H1 (cell line): ENCODE results near the gene DSG2. TPM values are rescaled to one million over a fixed set of nuclear protein-coding genes. Genes with fewer than 3 reads are reported as not detected.

Source experiments
- CTCF ChIA-PET: fragments of 300-600 bp; sonication (Branson Sonifier 250); formaldehyde crosslinking; loops from one replicate; lab custom pipeline; 2021; ENCODE audit not compliant: partially characterized antibody; lab: Charles Lee
- POLR2A ChIA-PET: fragments of 300-600 bp; sonication (Branson Sonifier 250); formaldehyde crosslinking; loops from one replicate; lab custom pipeline; 2021; ENCODE audit warnings: inconsistent platforms; ENCODE audit not compliant: partially characterized antibody; lab: Charles Lee
- DNase-seq, 2 experiments: peaks; one replicate each; pipeline versions ENCODE4 v3.0.0 to v3.0.0-alpha.2; 2010 to 2022; ENCODE audit warnings: low spot score in 2 of 2, low read depth in 1 of 2, mixed read lengths in 1 of 2
- FAIRE-seq: peaks from 2 replicates; lab custom pipeline; 2011; peaks lifted over from hg19 to GRCh38; lab: Jason Lieb, UNC
- H2AFZ ChIP-seq: 2 replicates; pipeline ENCODE4 v1.8.1; 2012; ENCODE audit warnings: low read length, inconsistent platforms
- H2AK5ac ChIP-seq: 2 replicates; pipeline ENCODE4 v1.6.1; 2013; ENCODE audit warnings: low read depth, low read length
- H2BK120ac ChIP-seq: replicated peaks from 2 replicates; pipeline ENCODE3; 2013; ENCODE audit warnings: low read depth, low read length, inconsistent platforms
- H2BK12ac ChIP-seq: 2 replicates; pipeline ENCODE4 v1.6.1; 2013; ENCODE audit warnings: low read depth, low read length
- H2BK15ac ChIP-seq: 2 replicates; pipeline ENCODE4 v1.6.1; 2013; ENCODE audit warnings: low read length
- H2BK20ac ChIP-seq: 2 replicates; pipeline ENCODE4 v1.6.1; 2013; ENCODE audit warnings: low read length
- H2BK5ac ChIP-seq: 2 replicates; pipeline ENCODE4 v1.6.1; 2013; ENCODE audit warnings: low read depth, low read length
- H3K14ac ChIP-seq: 2 replicates; pipeline ENCODE4 v1.6.1; 2013; ENCODE audit warnings: inconsistent platforms; ENCODE audit not compliant: insufficient read length
- H3K18ac ChIP-seq: 2 replicates; pipeline ENCODE4 v1.6.1; 2013; ENCODE audit warnings: low read length; ENCODE audit errors: extremely low read depth
- H3K23ac ChIP-seq: 2 replicates; pipeline ENCODE4 v1.6.1; 2013; ENCODE audit warnings: inconsistent platforms; ENCODE audit not compliant: insufficient read length
- H3K23me2 ChIP-seq: 2 replicates; pipeline ENCODE4 v1.6.1; 2013; ENCODE audit warnings: low read depth, low read length
- H3K27ac ChIP-seq: 2 replicates; pipeline ENCODE4 v1.6.1; 2011; ENCODE audit warnings: low read depth, low read length, inconsistent platforms
- H3K27me3 ChIP-seq, 4 experiments: replicated peaks in 1 of 4; 1 replicate in 1 of 4; 2 replicates in 3 of 4; pipeline versions ENCODE4 v1.6.1 to v1.8.1; 2011 to 2013; ENCODE audit warnings: low read length in 3 of 4, mild to moderate bottlenecking in 3 of 4, inconsistent platforms in 2 of 4, mixed read lengths in 2 of 4, moderate library complexity in 1 of 4; ENCODE audit not compliant: control insufficient read depth in 3 of 4, insufficient read depth in 3 of 4; ENCODE audit errors: extremely low read depth in 1 of 4
- H3K36me3 ChIP-seq, 4 experiments: 2 replicates each; pipeline versions ENCODE4 v1.6.1 to v1.8.1; 2011 to 2013; ENCODE audit warnings: mild to moderate bottlenecking in 4 of 4, low read length in 3 of 4, moderate library complexity in 2 of 4, control low read depth in 1 of 4, inconsistent platforms in 1 of 4; ENCODE audit not compliant: insufficient read depth in 4 of 4, control insufficient read depth in 2 of 4
- H3K4ac ChIP-seq: replicated peaks from 2 replicates; pipeline ENCODE3; 2013; ENCODE audit warnings: low read length, low read depth, mixed read lengths, inconsistent platforms; ENCODE audit not compliant: insufficient read length
- H3K4me1 ChIP-seq, 4 experiments: replicated peaks in 1 of 4; 1 replicate in 1 of 4; 2 replicates in 3 of 4; pipeline versions ENCODE4 v1.6.1 to v1.8.1; 2011 to 2013; ENCODE audit warnings: low read length in 3 of 4, inconsistent platforms in 2 of 4, mixed read lengths in 1 of 4; ENCODE audit not compliant: insufficient read depth in 4 of 4, control insufficient read depth in 3 of 4
- H3K4me2 ChIP-seq, 2 experiments: 2 replicates each; pipeline versions ENCODE4 v1.6.1 to v1.8.1; 2011 to 2013; ENCODE audit warnings: low read depth in 2 of 2, low read length in 2 of 2, control low read depth in 1 of 2, inconsistent platforms in 1 of 2, mild to moderate bottlenecking in 1 of 2; ENCODE audit not compliant: insufficient read depth in 1 of 2
- H3K4me3 ChIP-seq, 4 experiments: fragments of 200-600, 300-600 bp in 1 of 4; sonication (generic), shearing (Covaris generic), sonication (Bioruptor Twin) in 1 of 4; 2 replicates each; pipeline versions ENCODE4 v1.5.1 to v1.8.1; 2011 to 2016; ENCODE audit warnings: low read length in 4 of 4, low read depth in 3 of 4, control low read depth in 2 of 4, inconsistent platforms in 2 of 4, mild to moderate bottlenecking in 2 of 4, mixed read lengths in 1 of 4, moderate library complexity in 1 of 4; ENCODE audit not compliant: insufficient read depth in 2 of 4; ENCODE audit errors: extremely low read depth in 1 of 4
- H3K56ac ChIP-seq: replicated peaks from 2 replicates; pipeline ENCODE3; 2013; ENCODE audit warnings: low read depth, mild to moderate bottlenecking, mixed read lengths, low read length, inconsistent platforms; ENCODE audit not compliant: insufficient read length
- H3K79me1 ChIP-seq: 2 replicates; pipeline ENCODE4 v1.6.1; 2013; ENCODE audit warnings: low read depth, low read length, control low read depth
- H3K79me2 ChIP-seq, 2 experiments: 2 replicates each; pipeline versions ENCODE4 v1.6.1 to v1.8.1; 2012 to 2013; ENCODE audit warnings: low read length in 2 of 2, mild to moderate bottlenecking in 2 of 2, inconsistent platforms in 1 of 2; ENCODE audit not compliant: insufficient read depth in 2 of 2, control insufficient read depth in 1 of 2
- H3K9ac ChIP-seq, 4 experiments: replicated peaks in 1 of 4; 1 replicate in 1 of 4; 2 replicates in 3 of 4; pipeline versions ENCODE4 v1.6.1 to v1.8.1; 2011 to 2013; ENCODE audit warnings: low read depth in 3 of 4, low read length in 3 of 4, control low read depth in 2 of 4, mild to moderate bottlenecking in 2 of 4, moderate library complexity in 2 of 4, inconsistent platforms in 1 of 4; ENCODE audit errors: extremely low read depth in 1 of 4
- H3K9me3 ChIP-seq, 2 experiments: 2 replicates each; pipeline versions ENCODE4 v1.6.1 to v1.8.1; 2012 to 2013; ENCODE audit warnings: mild to moderate bottlenecking in 2 of 2, moderate library complexity in 2 of 2, control low read depth in 1 of 2, inconsistent platforms in 1 of 2, low read depth in 1 of 2, low read length in 1 of 2, mixed read lengths in 1 of 2; ENCODE audit not compliant: insufficient read depth in 2 of 2
- H4K20me1 ChIP-seq, 2 experiments: replicated peaks in 1 of 2; 2 replicates each; pipeline versions ENCODE3 to v1.8.1; 2011 to 2013; ENCODE audit warnings: inconsistent platforms in 2 of 2, low read length in 2 of 2, mild to moderate bottlenecking in 1 of 2; ENCODE audit not compliant: insufficient read depth in 2 of 2, control insufficient read depth in 1 of 2
- H4K5ac ChIP-seq: 2 replicates; pipeline ENCODE4 v1.6.1; 2013; ENCODE audit warnings: low read length, low read depth, mixed read lengths, inconsistent platforms; ENCODE audit not compliant: insufficient read length
- H4K8ac ChIP-seq: 2 replicates; pipeline ENCODE4 v1.8.0; 2013; ENCODE audit warnings: mild to moderate bottlenecking, moderate library complexity, low read length, inconsistent platforms; ENCODE audit not compliant: insufficient read depth; ENCODE audit errors: extremely low read depth
- H4K91ac ChIP-seq: replicated peaks from 2 replicates; pipeline ENCODE3; 2013; ENCODE audit warnings: low read length, mixed read lengths, inconsistent platforms; ENCODE audit not compliant: insufficient read length
- ASH2L ChIP-seq: fragments of 200-600, 300-600 bp; sonication (generic); IDR thresholded peaks from one replicate; pipeline ENCODE4 v1.7.1; 2017; ENCODE audit warnings: low read length
- ATF2 ChIP-seq: IDR thresholded peaks from 2 replicates; pipeline ENCODE4 v1.6.1; 2012; ENCODE audit warnings: low read length, inconsistent platforms
- CBX5 ChIP-seq: fragments of 300-800, 300-1000 bp; sonication (generic); IDR thresholded peaks from 2 replicates; pipeline ENCODE4 v1.7.1; 2016; ENCODE audit warnings: antibody characterized with exemption, low read length, low read depth
- CHD2 ChIP-seq: IDR thresholded peaks from 2 replicates; pipeline ENCODE4 v1.6.1; 2012; ENCODE audit warnings: low read length, improper control_type of control experiment
- EZH2 ChIP-seq: fragments of 200-600 bp; sonication (generic); IDR thresholded peaks from 2 replicates; pipeline ENCODE4 v1.7.1; 2012; ENCODE audit warnings: low read depth, mild to moderate bottlenecking, moderate library complexity, low read length, inconsistent platforms; ENCODE audit not compliant: severe bottlenecking
- FOSL1 ChIP-seq: IDR thresholded peaks from 2 replicates; pipeline ENCODE4 v1.6.1; 2011; ENCODE audit warnings: mild to moderate bottlenecking, low read depth, low read length, moderate library complexity; ENCODE audit not compliant: insufficient read depth
- GTF2F1 ChIP-seq: IDR thresholded peaks from 2 replicates; pipeline ENCODE4 v1.6.1; 2012; ENCODE audit warnings: low read depth, low read length, improper control_type of control experiment, borderline replicate concordance
- KDM1A ChIP-seq: fragments of 200-600, 300-600 bp; sonication (generic); IDR thresholded peaks from 2 replicates; pipeline ENCODE4 v1.7.1; 2016; ENCODE audit warnings: mild to moderate bottlenecking, low read length, borderline replicate concordance
- POU5F1 ChIP-seq: IDR thresholded peaks from 2 replicates; pipeline ENCODE4 v1.6.1; 2011; ENCODE audit warnings: low read depth, mild to moderate bottlenecking, low read length, moderate library complexity
- SAP30 ChIP-seq: fragments of 300-600 bp; sonication (generic); IDR thresholded peaks from 2 replicates; pipeline ENCODE4 v1.7.1; 2012; ENCODE audit warnings: low read length, moderate library complexity, mild to moderate bottlenecking, inconsistent platforms; ENCODE audit not compliant: insufficient read depth, insufficient replicate concordance
- SIRT6 ChIP-seq: IDR thresholded peaks from one replicate; pipeline ENCODE4 v1.7.1; 2012; ENCODE audit warnings: low read length, inconsistent platforms
- SRF ChIP-seq: IDR thresholded peaks from 2 replicates; pipeline ENCODE4 v1.6.1; 2011; ENCODE audit warnings: mild to moderate bottlenecking, low read depth, low read length, moderate library complexity
- TAF1 ChIP-seq: IDR thresholded peaks from 2 replicates; pipeline ENCODE4 v1.6.1; 2011; ENCODE audit warnings: mild to moderate bottlenecking, low read depth, low read length
- WGBS, 2 experiments: shearing (Covaris generic) in 1 of 2; methylation state at CpG; one replicate each; pipeline versions ENCODE4 v1.1.6 to v1.1.7; 2013 to 2015; ENCODE audit warnings: low lambda C conversion rate in 2 of 2, mixed read lengths in 2 of 2, inconsistent platforms in 1 of 2, low coverage in 1 of 2, missing lambda C conversion rate in 1 of 2; ENCODE audit not compliant: insufficient replicate concordance in 2 of 2, insufficient coverage in 1 of 2, insufficient read length in 1 of 2; ENCODE audit errors: extremely low coverage in 1 of 2, missing lambda C conversion rate in 1 of 2; 5-methylcytosine and 5-hydroxymethylcytosine counted together
- polyA plus RNA-seq, 7 experiments: library from polyadenylated mRNA; depleted of rRNA in 3 of 7; stranded (reverse) in 5 of 7; unstranded in 2 of 7; fragments of >200 nt in 5 of 7; fragments of 200-250 nt in 2 of 7; gene quantifications; 1 replicate in 5 of 7; 2 replicates in 1 of 7; 4 replicates in 1 of 7; pipeline versions ENCODE4 v1.2.1 to v1.2.3, GENCODE V29; 2011 to 2013; ENCODE audit warnings: missing spikeins in 2 of 7, mixed read lengths in 2 of 7
- total RNA-seq: library from RNA; stranded (reverse); fragmentation: NEBNext Ultra II Directional; extraction: Animal tissue kit (Norgen Biotek cat#: 25700); gene quantifications from 2 replicates; pipeline ENCODE4 v1.2.1, GENCODE V29; 2021

DSG2 gene
- total and polyA plus RNA-seq, 2 of the 8 experiments (the other 6 are each of a cell fraction or from before 2014, with no cell fraction given): 60.1 to 144 TPM

GRCh38 chr18:31562726-31563125 is 64.7 kb downstream of the DSG2 start:
- FAIRE-seq: no peak
- CTCF ChIA-PET: interaction anchor here (0.6 to 5.5 kb wide), 21 partner anchors 8 to 596 kb away, joined by 3 to 32 read pairs (median 3); no protein-coding TSS in a partner anchor
- TF ChIP-seq EZH2 (no peak), ASH2L (no peak), CBX5 (no peak), SRF (no peak), POU5F1 (no peak), KDM1A (no peak), SIRT6 (no peak), TAF1 (no peak), SAP30 (no peak), GTF2F1 (no peak), FOSL1 (no peak), CHD2 (no peak), ATF2 (no peak)

More at GRCh38 chr18:31562726-31563125, 64.7 kb downstream of the DSG2 start:
- no peak for DNase-seq
- Histone ChIP-seq H3K56ac (no peak overlapping the region), H2BK15ac (no peak overlapping the region), H3K23ac (no peak overlapping the region), H4K5ac (no peak overlapping the region), H2BK12ac (no peak overlapping the region), H4K8ac (no peak overlapping the region), H2BK120ac (no peak overlapping the region), H4K20me1 (no peaks in the 10 kb centered on the region), H3K4me2 (no peak overlapping the region), H3K9me3 (no peaks in the 10 kb centered on the region), H3K4ac (no peak overlapping the region), H3K79me2 (no peaks in the 10 kb centered on the region), H3K27me3 (no peaks in the 10 kb centered on the region), H3K14ac (no peak overlapping the region), H2AFZ (no peak overlapping the region), H3K4me3 (no peak overlapping the region), H3K23me2 (no peaks in the 10 kb centered on the region), H3K4me1 (no peaks in the 10 kb centered on the region), H3K9ac (no peak overlapping the region), H2BK5ac (no peak overlapping the region), H2BK20ac (no peak overlapping the region), H2AK5ac (no peak overlapping the region), H3K18ac (no peak overlapping the region), H4K91ac (no peak overlapping the region), H3K27ac (no peak overlapping the region), H3K36me3 (no peaks in the 10 kb centered on the region), H3K79me1 (no peaks in the 10 kb centered on the region)
- WGBS, 2 experiments: 88% methylated on average over 4 of the region's 4 CpGs; no CpG with 5 or more reads in 1 of the 2 experiments
- POLR2A ChIA-PET: interaction anchor here (1.2 kb wide), 1 partner anchor 13 kb away, joined by 4 read pairs; no protein-coding TSS in a partner anchor
